Measurements from ENCODE around the gene PTDSS2.
"Not testable (repeated sequence)": the region's sequence is repeated elsewhere in the genome, so short reads cannot be mapped to it uniquely, and the experiment has no call there.

PTDSS2 gene

GRCh38 chr11:413120-414081 lies 36.7 kb upstream of the PTDSS2 start:
- no peak for DNase-seq (ENCODE audit: low read depth in 2 of 2)

GRCh38 chr11:414318-414857 lies 35.7 kb upstream of the PTDSS2 start:
- DNase-seq (ENCODE audit: low read depth in 2 of 2): no peak

GRCh38 chr11:415640-416041 lies 34.4 kb upstream of the PTDSS2 start:
- DNase-seq (ENCODE audit: low read depth in 2 of 2): no peak

GRCh38 chr11:416051-416756 lies 33.9 kb upstream of the PTDSS2 start:
- DNase-seq (ENCODE audit: low read depth in 2 of 2): no peak

GRCh38 chr11:416757-417621 lies 33.1 kb upstream of the PTDSS2 start:
- DNase-seq (ENCODE audit: low read depth in 2 of 2): no peak

GRCh38 chr11:417652-418342 lies 32.3 kb upstream of the PTDSS2 start:
- no peak for DNase-seq (ENCODE audit: low read depth in 2 of 2)

- DNase-seq (ENCODE audit: low read depth in 2 of 2): no peak
Observed at GRCh38 chr11:418343-419247, 31.5 kb upstream of the PTDSS2 start.

GRCh38 chr11:419248-420005 lies 30.7 kb upstream of the PTDSS2 start:
- DNase-seq (ENCODE audit: low read depth in 2 of 2): no peak

- DNase-seq (ENCODE audit: low read depth in 2 of 2): no peak
Observed at GRCh38 chr11:420054-420910, 29.8 kb upstream of the PTDSS2 start.

GRCh38 chr11:420911-421321 lies 29.2 kb upstream of the PTDSS2 start:
- no peak for DNase-seq (ENCODE audit: low read depth in 2 of 2)

GRCh38 chr11:422249-422656 lies 27.8 kb upstream of the PTDSS2 start:
- DNase-seq (ENCODE audit: low read depth in 2 of 2): no peak

GRCh38 chr11:424232-424631 lies 25.8 kb upstream of the PTDSS2 start:
- DNase-seq (ENCODE audit: low read depth in 2 of 2): no peak

- DNase-seq (ENCODE audit: low read depth in 2 of 2): not testable (repeated sequence)
Observed at GRCh38 chr11:424766-425165, 25.3 kb upstream of the PTDSS2 start.

GRCh38 chr11:425301-425700 lies 24.8 kb upstream of the PTDSS2 start:
- DNase-seq (ENCODE audit: low read depth in 2 of 2): no peak

- DNase-seq (ENCODE audit: low read depth in 2 of 2): no peak
Observed at GRCh38 chr11:426851-427250, 23.2 kb upstream of the PTDSS2 start.

GRCh38 chr11:428295-428694 lies 21.8 kb upstream of the PTDSS2 start:
- DNase-seq (ENCODE audit: low read depth in 2 of 2): no peak

GRCh38 chr11:429391-429790 lies 20.7 kb upstream of the PTDSS2 start:
- no peak for DNase-seq (ENCODE audit: low read depth in 2 of 2)

- no peak for DNase-seq (ENCODE audit: low read depth in 2 of 2)
Observed at GRCh38 chr11:429931-430456, 20.1 kb upstream of the PTDSS2 start.

All from stimulated activated CD8-positive, alpha-beta memory T cell treated with anti-CD3 and anti-CD28 coated beads, Interleukin-15, amount 100 ng/mL, for 48 hours (primary cell).